NCI-H82 (cell line): ENCODE results near the gene LARP1B.
"Not testable (repeated sequence)": the region's sequence is repeated elsewhere in the genome, so short reads cannot be mapped to it uniquely, and the experiment has no call there.

ENCODE experiments used
- DNase-seq: peaks from one replicate; lab custom pipeline; 2025; lab: John Stamatoyannopoulos, UW

The LARP1B gene

DNA sequence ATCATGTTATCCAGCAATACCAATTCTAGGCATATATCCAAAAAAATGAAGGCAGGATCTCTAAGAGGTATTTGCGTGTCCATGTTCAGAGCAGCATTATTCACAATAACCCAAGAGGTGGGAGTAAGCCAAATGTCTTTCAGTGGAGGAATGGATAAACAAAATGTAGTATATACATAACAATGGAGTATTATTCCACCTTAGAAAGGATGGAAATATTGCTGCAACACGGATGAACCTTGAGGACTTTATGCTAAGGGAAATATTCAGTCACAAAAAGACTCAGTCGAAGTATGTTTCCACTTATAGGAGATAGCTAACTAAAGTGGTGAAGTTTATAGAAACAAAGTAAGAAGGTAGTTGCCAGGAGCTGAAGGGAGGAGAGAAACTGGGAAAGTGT is 74.3 kb downstream of the LARP1B start:
- DNase-seq: no peak

DNA sequence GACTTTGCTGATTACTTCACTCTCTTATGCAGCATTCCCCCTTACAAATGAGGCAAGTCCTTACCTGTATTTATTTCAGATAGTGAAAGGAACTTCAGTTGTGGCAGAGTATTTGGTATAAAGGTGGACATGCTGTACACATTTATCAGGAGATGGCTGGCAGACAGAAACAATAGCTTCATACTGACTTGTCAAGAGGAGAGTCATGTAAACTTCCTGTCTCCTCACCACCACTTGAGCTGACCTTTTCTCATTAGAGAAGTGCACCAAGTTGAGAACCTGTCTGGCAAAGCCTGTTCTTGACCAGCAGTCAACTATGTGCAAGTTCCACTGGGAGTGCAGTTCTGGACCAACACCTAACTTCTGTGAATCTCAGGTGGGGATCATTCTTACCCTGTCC is 80.8 kb downstream of the LARP1B start:
- no peak for DNase-seq

DNA sequence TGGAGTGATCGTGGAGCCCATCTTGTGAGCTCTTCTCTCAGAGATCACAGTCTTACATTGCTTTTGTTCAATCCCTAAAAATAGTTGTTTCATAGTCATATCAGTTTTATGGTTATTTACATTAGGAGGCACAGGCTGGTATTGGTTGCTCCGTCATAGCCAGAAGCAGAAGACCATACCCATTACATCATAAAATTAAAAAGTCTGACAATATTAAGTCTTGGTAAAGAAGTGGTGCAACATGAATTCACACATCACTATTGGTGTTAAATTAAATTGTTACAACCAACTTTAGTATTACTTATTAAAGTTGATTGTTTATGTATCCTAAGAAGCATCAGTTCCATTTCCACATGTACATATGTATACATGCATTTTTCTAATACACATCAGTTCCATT is 84.6 kb downstream of the LARP1B start:
- no peak for DNase-seq

- DNase-seq: no peak
Observed at GRCh38 chr4:128153800-128154199, 92.7 kb downstream of the LARP1B start.

- no peak for DNase-seq
Observed at GRCh38 chr4:128155231-128155855, 94.2 kb downstream of the LARP1B start.

DNA sequence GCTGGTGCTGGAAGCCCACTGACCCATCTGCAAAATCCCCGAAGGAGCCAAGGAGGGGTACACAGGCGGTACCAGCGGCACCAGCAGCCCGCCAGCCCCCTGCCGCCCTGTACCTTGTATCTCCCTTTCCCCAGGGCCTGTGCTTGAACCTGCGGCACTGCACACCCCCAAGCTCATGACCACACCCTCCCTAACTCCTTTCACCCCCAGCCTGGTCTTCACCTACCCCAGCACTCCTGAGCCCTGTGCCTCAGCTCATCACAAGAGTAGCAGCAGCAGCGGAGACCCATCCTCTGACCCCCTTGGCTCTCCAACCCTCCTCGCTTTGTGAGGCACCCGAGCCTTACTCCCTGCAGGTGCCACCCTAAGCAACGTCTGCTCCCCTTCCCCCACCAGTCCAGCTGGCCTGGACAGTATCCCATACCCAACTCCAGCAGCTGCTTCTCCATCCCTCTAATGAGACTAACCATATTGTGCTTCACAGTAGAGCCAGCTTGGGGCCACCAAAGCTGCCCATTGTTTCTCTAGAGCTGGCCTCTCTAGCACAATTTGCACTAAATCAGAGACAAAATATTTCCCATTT is 94.9 kb downstream of the LARP1B start:
- DNase-seq: no peak

DNA sequence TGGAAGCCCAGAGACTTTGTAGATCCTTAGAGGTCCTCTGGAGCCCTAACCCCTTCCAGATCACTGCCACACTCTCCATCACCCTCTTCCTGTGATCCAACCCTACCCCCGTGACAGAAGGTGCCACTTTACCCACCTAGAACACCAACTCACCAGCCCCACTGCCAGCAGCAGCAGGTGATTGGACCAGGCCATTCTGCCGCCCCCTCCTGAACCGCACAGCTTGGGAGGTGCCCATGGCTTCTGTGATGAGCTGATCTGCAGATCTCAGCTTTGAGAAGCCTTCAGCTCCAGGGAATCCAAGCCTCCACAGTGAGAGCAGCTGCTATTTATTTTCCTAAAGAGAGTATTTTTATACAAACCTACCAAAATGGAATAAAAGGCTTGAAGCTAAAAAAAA is 95.4 kb downstream of the LARP1B start:
- not testable (repeated sequence) for DNase-seq

DNA sequence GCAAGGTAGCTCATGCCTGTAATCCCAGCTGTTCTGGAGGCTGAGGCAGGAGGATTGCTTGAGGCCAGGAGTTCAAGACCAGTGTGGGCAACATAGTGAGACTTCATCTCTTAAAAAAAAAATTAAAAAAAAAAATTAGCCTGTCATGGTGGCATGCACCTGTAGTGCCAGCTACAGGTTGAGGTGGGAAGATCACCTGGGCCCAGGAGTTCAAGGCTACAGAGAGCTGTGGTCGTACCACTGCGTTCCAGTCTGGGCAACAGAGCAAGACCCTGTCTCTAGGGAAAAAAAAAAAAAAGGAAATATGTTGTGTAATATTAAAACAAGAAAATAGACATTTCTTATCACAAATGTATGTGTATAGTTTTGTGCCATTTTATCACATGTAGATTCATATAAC is 97.8 kb downstream of the LARP1B start:
- DNase-seq: no peak

- no peak for DNase-seq
Observed at GRCh38 chr4:128159967-128160366, 98.9 kb downstream of the LARP1B start.

DNA sequence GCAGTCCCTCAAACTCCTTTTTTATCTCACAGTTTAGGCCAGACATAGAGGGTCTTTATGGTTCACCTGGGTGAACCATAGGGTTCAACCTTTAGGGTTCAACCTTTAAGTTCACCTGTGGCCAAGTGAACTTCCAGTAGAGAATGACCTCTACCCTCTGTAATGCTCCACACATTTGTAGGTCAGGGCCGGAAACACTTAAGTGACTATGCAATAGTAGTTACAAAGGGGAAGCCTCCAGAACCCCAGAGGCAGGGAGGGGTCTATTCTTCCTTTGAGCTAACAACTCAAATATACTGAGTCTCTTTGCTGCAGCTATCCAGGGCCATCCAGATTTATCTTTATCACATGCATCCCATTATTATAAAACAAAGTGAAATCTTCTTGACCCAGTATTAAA is 100.0 kb downstream of the LARP1B start:
- no peak for DNase-seq

- no peak for DNase-seq
Observed at GRCh38 chr4:128162434-128162833, 101.3 kb downstream of the LARP1B start.

DNA sequence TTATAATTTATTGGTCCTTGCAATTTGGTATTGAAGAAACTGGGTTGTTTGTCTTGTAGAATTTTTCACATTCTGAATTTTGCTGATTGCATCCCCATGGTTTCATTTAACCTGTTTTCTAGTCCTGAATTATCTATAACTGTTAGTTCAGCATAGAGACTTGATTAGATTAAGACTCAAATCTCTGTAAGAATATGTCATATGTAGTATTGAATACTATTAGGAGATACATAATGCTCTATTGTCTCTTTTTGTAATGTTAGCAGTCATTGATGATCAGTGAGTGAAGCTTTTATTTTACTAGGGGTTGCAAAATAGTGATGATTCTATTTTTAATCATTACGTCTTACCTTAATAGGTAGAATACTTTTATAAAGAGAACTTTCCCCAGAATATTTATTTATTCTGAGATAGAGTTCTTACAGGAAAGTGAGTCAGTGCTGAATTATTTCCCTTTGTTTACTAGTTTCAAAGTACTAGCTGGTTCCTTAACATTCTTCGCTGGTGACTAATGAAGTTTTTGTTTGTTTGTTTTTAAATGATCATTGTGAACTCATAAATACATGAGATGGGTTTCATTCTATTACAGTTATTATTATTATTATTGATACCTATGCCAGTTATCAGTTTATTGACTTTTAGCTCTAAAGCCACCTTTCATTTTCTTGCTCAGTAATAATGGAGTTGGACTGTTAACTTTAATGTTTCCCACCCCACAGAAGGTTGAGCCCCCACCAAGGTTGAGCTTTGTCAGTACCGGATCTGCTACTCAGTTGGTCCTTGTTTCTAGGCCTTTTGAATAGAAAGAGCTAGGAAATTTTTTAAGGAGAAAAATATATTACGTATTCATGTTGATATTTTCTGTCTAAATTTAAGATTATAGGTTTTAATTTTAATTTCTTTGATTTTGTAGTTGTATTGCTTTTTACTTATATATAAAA is 102.3 kb downstream of the LARP1B start:
- no peak for DNase-seq

DNA sequence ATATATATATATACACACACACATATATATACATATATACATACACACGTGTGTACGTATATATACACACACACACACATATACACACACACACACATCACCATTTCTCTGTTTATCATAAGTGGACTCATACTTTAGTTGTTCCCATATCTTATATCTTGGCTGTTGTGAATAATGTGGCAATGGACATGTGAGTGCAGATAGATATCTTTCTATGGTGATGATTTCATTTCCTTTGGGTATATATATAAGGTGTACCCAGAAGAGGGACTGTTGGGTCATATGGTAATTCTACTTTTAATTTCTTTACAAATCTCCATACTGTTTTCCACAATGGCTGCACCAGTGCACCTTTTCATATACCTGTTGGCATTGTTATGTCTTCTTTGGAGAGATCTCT is 105.9 kb downstream of the LARP1B start:
- no peak for DNase-seq

GRCh38 chr4:128168701-128169100 is 107.6 kb downstream of the LARP1B start:
- DNase-seq: no peak

DNA sequence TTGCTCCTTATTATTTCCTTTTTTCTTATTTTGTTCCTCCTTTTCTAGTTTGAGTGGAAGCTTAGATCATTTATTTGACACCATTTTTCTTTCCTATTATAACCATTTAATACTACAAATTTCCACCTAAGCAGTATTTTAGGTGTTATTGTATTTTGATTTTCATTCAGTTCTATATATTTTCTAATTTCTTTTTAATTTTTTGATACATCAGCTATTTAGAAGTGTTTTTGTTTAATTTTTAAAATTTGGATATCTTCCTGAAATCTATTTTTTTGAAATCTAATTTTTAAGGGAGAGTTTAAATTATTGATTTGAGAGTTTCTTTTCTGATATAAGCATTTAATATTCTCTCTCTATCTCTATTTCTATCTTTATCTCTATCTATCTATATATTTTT is 108.1 kb downstream of the LARP1B start:
- no peak for DNase-seq

DNA sequence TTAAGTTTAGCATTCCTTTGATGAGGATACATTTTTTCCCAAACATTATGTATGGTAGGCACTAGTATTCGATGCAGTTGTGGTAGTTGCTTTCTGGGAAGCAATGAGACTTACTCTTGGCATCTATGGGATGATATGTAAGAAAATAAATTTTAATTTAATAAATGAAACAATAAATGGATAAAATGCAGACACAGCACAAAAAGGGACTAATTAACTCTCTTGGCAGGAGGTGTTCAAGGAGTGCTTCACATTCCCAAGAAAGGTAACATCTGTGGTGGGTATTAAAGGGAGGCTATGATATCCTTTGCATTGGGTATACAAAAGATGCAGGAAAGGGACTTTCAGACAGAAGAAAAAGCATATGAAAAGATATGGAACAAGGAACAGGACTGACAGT is 115.5 kb downstream of the LARP1B start:
- DNase-seq: no peak

DNA sequence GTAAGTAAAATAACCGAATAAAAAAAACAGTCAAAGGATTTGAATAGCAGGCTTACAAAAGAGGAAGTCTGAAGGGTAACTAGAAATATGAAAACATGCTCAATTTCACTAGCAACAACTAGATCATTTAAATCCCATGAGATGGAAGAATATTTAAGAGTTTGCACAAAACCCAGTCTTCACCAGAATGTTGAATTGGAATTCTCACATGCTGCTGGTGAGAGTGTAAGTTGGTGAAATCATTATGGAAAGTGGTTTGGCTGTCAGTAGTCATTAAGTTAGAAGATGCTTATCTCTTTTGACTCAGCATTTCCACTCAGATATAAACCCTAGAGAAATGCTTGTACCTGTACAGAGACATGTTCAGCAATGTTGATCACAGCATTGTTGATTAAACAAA is 116.4 kb downstream of the LARP1B start:
- no peak for DNase-seq

DNA sequence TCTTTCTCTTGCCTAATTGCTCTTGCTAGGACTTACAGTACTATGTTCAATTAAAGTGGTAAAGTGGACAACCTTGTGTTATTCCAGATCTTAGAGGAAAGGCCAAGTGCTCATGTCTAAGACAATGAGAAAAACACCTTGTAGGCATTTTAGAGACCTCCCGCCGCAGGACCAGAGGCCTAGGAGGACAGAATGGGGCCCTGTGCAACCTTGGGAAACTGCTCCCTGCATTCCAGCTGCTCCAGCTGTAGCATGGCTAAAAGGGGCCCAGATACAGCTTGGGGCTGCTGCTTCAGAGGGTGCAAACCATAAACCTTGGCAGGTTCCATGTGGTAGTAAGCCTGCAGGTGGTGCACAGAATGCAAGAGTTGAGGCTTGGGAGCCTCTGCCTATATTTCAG is 125.5 kb downstream of the LARP1B start:
- DNase-seq: no peak

DNA sequence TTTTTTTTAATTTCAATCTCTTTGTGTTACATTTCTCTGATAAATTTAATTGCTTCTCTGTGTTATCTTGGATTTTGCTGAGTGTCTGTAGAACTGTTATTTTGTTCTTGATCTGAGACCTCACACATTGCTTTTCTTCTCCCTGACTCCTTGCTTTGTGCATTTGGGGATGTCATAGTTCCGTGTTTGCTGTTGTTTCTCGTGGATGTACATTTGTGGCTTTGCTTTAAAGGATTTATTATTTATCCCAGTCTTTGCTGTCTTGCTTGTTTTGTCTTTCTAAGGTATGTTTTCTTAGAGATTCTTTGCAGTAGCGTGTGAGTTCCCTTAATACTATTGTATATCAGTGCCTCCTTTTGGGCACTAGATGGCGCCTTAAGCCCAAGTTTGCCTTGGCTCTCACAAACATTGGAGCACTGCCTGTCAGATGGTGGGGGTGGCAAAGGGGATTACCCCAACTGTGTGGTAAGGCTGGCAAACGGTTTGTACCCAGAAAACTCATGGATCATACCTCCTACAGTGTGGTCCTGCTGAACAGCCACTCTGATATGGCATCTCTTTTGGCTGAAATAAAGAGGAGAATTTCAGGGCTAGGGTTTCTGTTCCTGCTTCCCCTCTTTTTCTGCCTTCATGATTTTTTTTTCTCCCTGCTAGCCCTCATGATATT is 130.1 kb downstream of the LARP1B start:
- DNase-seq: peak; percentile 85

- peak; percentile 48 for DNase-seq
Observed at GRCh38 chr4:128220286-128221235, 159.4 kb downstream of the LARP1B start.

DNA sequence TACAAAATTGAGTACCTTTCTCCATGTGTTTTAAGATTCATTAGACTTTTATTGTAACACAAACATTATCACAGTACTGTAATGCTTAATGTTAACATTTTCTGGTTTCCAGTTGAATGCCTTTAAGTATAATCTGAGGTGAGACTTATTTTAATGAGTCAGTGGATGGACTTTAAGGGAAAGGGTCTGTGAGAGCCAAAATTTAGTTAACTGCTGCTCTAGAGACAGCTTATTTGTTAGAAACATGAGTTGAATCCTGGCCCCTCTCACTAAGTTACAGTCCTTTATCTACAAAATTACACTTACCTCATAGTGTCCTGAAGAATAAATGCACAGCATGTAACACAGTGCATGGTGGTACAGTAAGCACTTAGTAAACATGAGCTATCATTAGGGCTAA is 160.5 kb downstream of the LARP1B start:
- DNase-seq: no peak
